H1 (cell line): Measurements from ENCODE around the gene SENP7. TPM values are rescaled to one million over a fixed set of nuclear protein-coding genes. Genes with fewer than 3 reads are reported as not detected.

Experiments used
- CTCF ChIA-PET: fragments of 300-600 bp; sonication (Branson Sonifier 250); formaldehyde crosslinking; loops from one replicate; lab custom pipeline; 2021; ENCODE audit not compliant: partially characterized antibody; lab: Charles Lee
- POLR2A ChIA-PET: fragments of 300-600 bp; sonication (Branson Sonifier 250); formaldehyde crosslinking; loops from one replicate; lab custom pipeline; 2021; ENCODE audit warnings: inconsistent platforms; ENCODE audit not compliant: partially characterized antibody; lab: Charles Lee
- DNase-seq, 2 experiments: peaks; one replicate each; pipeline versions ENCODE4 v3.0.0 to v3.0.0-alpha.2; 2010 to 2022; ENCODE audit warnings: low spot score in 2 of 2, low read depth in 1 of 2, mixed read lengths in 1 of 2
- FAIRE-seq: peaks from 2 replicates; lab custom pipeline; 2011; peaks lifted over from hg19 to GRCh38; lab: Jason Lieb, UNC
- H2AFZ ChIP-seq: 2 replicates; pipeline ENCODE4 v1.8.1; 2012; ENCODE audit warnings: low read length, inconsistent platforms
- H2AK5ac ChIP-seq: 2 replicates; pipeline ENCODE4 v1.6.1; 2013; ENCODE audit warnings: low read depth, low read length
- H2BK120ac ChIP-seq: replicated peaks from 2 replicates; pipeline ENCODE3; 2013; ENCODE audit warnings: low read depth, low read length, inconsistent platforms
- H2BK12ac ChIP-seq: 2 replicates; pipeline ENCODE4 v1.6.1; 2013; ENCODE audit warnings: low read depth, low read length
- H2BK15ac ChIP-seq: 2 replicates; pipeline ENCODE4 v1.6.1; 2013; ENCODE audit warnings: low read length
- H2BK20ac ChIP-seq: 2 replicates; pipeline ENCODE4 v1.6.1; 2013; ENCODE audit warnings: low read length
- H2BK5ac ChIP-seq: 2 replicates; pipeline ENCODE4 v1.6.1; 2013; ENCODE audit warnings: low read depth, low read length
- H3K14ac ChIP-seq: 2 replicates; pipeline ENCODE4 v1.6.1; 2013; ENCODE audit warnings: inconsistent platforms; ENCODE audit not compliant: insufficient read length
- H3K18ac ChIP-seq: 2 replicates; pipeline ENCODE4 v1.6.1; 2013; ENCODE audit warnings: low read length; ENCODE audit errors: extremely low read depth
- H3K23ac ChIP-seq: 2 replicates; pipeline ENCODE4 v1.6.1; 2013; ENCODE audit warnings: inconsistent platforms; ENCODE audit not compliant: insufficient read length
- H3K23me2 ChIP-seq: 2 replicates; pipeline ENCODE4 v1.6.1; 2013; ENCODE audit warnings: low read depth, low read length
- H3K27ac ChIP-seq: 2 replicates; pipeline ENCODE4 v1.6.1; 2011; ENCODE audit warnings: low read depth, low read length, inconsistent platforms
- H3K27me3 ChIP-seq, 4 experiments: replicated peaks in 1 of 4; 1 replicate in 1 of 4; 2 replicates in 3 of 4; pipeline versions ENCODE4 v1.6.1 to v1.8.1; 2011 to 2013; ENCODE audit warnings: low read length in 3 of 4, mild to moderate bottlenecking in 3 of 4, inconsistent platforms in 2 of 4, mixed read lengths in 2 of 4, moderate library complexity in 1 of 4; ENCODE audit not compliant: control insufficient read depth in 3 of 4, insufficient read depth in 3 of 4; ENCODE audit errors: extremely low read depth in 1 of 4
- H3K36me3 ChIP-seq, 4 experiments: 2 replicates each; pipeline versions ENCODE4 v1.6.1 to v1.8.1; 2011 to 2013; ENCODE audit warnings: mild to moderate bottlenecking in 4 of 4, low read length in 3 of 4, moderate library complexity in 2 of 4, control low read depth in 1 of 4, inconsistent platforms in 1 of 4; ENCODE audit not compliant: insufficient read depth in 4 of 4, control insufficient read depth in 2 of 4
- H3K4ac ChIP-seq: replicated peaks from 2 replicates; pipeline ENCODE3; 2013; ENCODE audit warnings: low read length, low read depth, mixed read lengths, inconsistent platforms; ENCODE audit not compliant: insufficient read length
- H3K4me1 ChIP-seq, 4 experiments: replicated peaks in 1 of 4; 1 replicate in 1 of 4; 2 replicates in 3 of 4; pipeline versions ENCODE4 v1.6.1 to v1.8.1; 2011 to 2013; ENCODE audit warnings: low read length in 3 of 4, inconsistent platforms in 2 of 4, mixed read lengths in 1 of 4; ENCODE audit not compliant: insufficient read depth in 4 of 4, control insufficient read depth in 3 of 4
- H3K4me2 ChIP-seq, 2 experiments: 2 replicates each; pipeline versions ENCODE4 v1.6.1 to v1.8.1; 2011 to 2013; ENCODE audit warnings: low read depth in 2 of 2, low read length in 2 of 2, control low read depth in 1 of 2, inconsistent platforms in 1 of 2, mild to moderate bottlenecking in 1 of 2; ENCODE audit not compliant: insufficient read depth in 1 of 2
- H3K4me3 ChIP-seq, 4 experiments: fragments of 200-600, 300-600 bp in 1 of 4; sonication (generic), shearing (Covaris generic), sonication (Bioruptor Twin) in 1 of 4; 2 replicates each; pipeline versions ENCODE4 v1.5.1 to v1.8.1; 2011 to 2016; ENCODE audit warnings: low read length in 4 of 4, low read depth in 3 of 4, control low read depth in 2 of 4, inconsistent platforms in 2 of 4, mild to moderate bottlenecking in 2 of 4, mixed read lengths in 1 of 4, moderate library complexity in 1 of 4; ENCODE audit not compliant: insufficient read depth in 2 of 4; ENCODE audit errors: extremely low read depth in 1 of 4
- H3K56ac ChIP-seq: replicated peaks from 2 replicates; pipeline ENCODE3; 2013; ENCODE audit warnings: low read depth, mild to moderate bottlenecking, mixed read lengths, low read length, inconsistent platforms; ENCODE audit not compliant: insufficient read length
- H3K79me1 ChIP-seq: 2 replicates; pipeline ENCODE4 v1.6.1; 2013; ENCODE audit warnings: low read depth, low read length, control low read depth
- H3K79me2 ChIP-seq, 2 experiments: 2 replicates each; pipeline versions ENCODE4 v1.6.1 to v1.8.1; 2012 to 2013; ENCODE audit warnings: low read length in 2 of 2, mild to moderate bottlenecking in 2 of 2, inconsistent platforms in 1 of 2; ENCODE audit not compliant: insufficient read depth in 2 of 2, control insufficient read depth in 1 of 2
- H3K9ac ChIP-seq, 4 experiments: replicated peaks in 1 of 4; 1 replicate in 1 of 4; 2 replicates in 3 of 4; pipeline versions ENCODE4 v1.6.1 to v1.8.1; 2011 to 2013; ENCODE audit warnings: low read depth in 3 of 4, low read length in 3 of 4, control low read depth in 2 of 4, mild to moderate bottlenecking in 2 of 4, moderate library complexity in 2 of 4, inconsistent platforms in 1 of 4; ENCODE audit errors: extremely low read depth in 1 of 4
- H3K9me3 ChIP-seq, 2 experiments: 2 replicates each; pipeline versions ENCODE4 v1.6.1 to v1.8.1; 2012 to 2013; ENCODE audit warnings: mild to moderate bottlenecking in 2 of 2, moderate library complexity in 2 of 2, control low read depth in 1 of 2, inconsistent platforms in 1 of 2, low read depth in 1 of 2, low read length in 1 of 2, mixed read lengths in 1 of 2; ENCODE audit not compliant: insufficient read depth in 2 of 2
- H4K20me1 ChIP-seq, 2 experiments: replicated peaks in 1 of 2; 2 replicates each; pipeline versions ENCODE3 to v1.8.1; 2011 to 2013; ENCODE audit warnings: inconsistent platforms in 2 of 2, low read length in 2 of 2, mild to moderate bottlenecking in 1 of 2; ENCODE audit not compliant: insufficient read depth in 2 of 2, control insufficient read depth in 1 of 2
- H4K5ac ChIP-seq: 2 replicates; pipeline ENCODE4 v1.6.1; 2013; ENCODE audit warnings: low read length, low read depth, mixed read lengths, inconsistent platforms; ENCODE audit not compliant: insufficient read length
- H4K8ac ChIP-seq: 2 replicates; pipeline ENCODE4 v1.8.0; 2013; ENCODE audit warnings: mild to moderate bottlenecking, moderate library complexity, low read length, inconsistent platforms; ENCODE audit not compliant: insufficient read depth; ENCODE audit errors: extremely low read depth
- H4K91ac ChIP-seq: replicated peaks from 2 replicates; pipeline ENCODE3; 2013; ENCODE audit warnings: low read length, mixed read lengths, inconsistent platforms; ENCODE audit not compliant: insufficient read length
- BCL11A ChIP-seq, 2 experiments: IDR thresholded peaks; one replicate each; pipeline ENCODE4 v1.6.1; 2011; ENCODE audit warnings: low read depth in 2 of 2, low read length in 2 of 2, mild to moderate bottlenecking in 2 of 2
- CHD1 ChIP-seq: IDR thresholded peaks from 2 replicates; pipeline ENCODE4 v1.6.1; 2012; ENCODE audit warnings: low read depth, low read length, improper control_type of control experiment
- KDM4A ChIP-seq: IDR thresholded peaks from one replicate; pipeline ENCODE4 v1.7.1; 2012; ENCODE audit warnings: low read depth, mild to moderate bottlenecking, moderate library complexity, low read length, inconsistent platforms; ENCODE audit not compliant: severe bottlenecking
- MAFK ChIP-seq: IDR thresholded peaks from 2 replicates; pipeline ENCODE4 v1.6.1; 2012; ENCODE audit warnings: low read depth, mild to moderate bottlenecking, improper control_type of control experiment, low read length
- MAX ChIP-seq: IDR thresholded peaks from 2 replicates; pipeline ENCODE4 v1.6.1; 2012; ENCODE audit warnings: inconsistent platforms
- RBBP5 ChIP-seq: IDR thresholded peaks from 2 replicates; pipeline ENCODE4 v1.7.1; 2012; ENCODE audit warnings: low read depth, mild to moderate bottlenecking, inconsistent platforms, low read length, moderate library complexity, borderline replicate concordance
- RNF2 ChIP-seq: fragments of 200-900, 300-1000 bp; sonication (generic); IDR thresholded peaks from 2 replicates; pipeline ENCODE4 v1.7.1; 2016; ENCODE audit warnings: borderline replicate concordance, low read depth, mild to moderate bottlenecking, antibody characterized with exemption, low read length; ENCODE audit not compliant: poor library complexity, severe bottlenecking; ENCODE audit errors: missing control alignments
- SAP30 ChIP-seq: fragments of 300-600 bp; sonication (generic); IDR thresholded peaks from 2 replicates; pipeline ENCODE4 v1.7.1; 2012; ENCODE audit warnings: low read length, moderate library complexity, mild to moderate bottlenecking, inconsistent platforms; ENCODE audit not compliant: insufficient read depth, insufficient replicate concordance
- SP2 ChIP-seq: IDR thresholded peaks from 2 replicates; pipeline ENCODE4 v1.6.1; 2012; ENCODE audit warnings: mild to moderate bottlenecking, low read length, inconsistent platforms
- SUZ12 ChIP-seq: fragments of 200-600 bp; sonication (generic); IDR thresholded peaks from 2 replicates; pipeline ENCODE4 v1.6.1; 2012; ENCODE audit warnings: mild to moderate bottlenecking, inconsistent platforms, low read length, moderate library complexity, mixed read lengths
- TAF1 ChIP-seq: IDR thresholded peaks from 2 replicates; pipeline ENCODE4 v1.6.1; 2011; ENCODE audit warnings: mild to moderate bottlenecking, low read depth, low read length
- TAF7 ChIP-seq: optimal IDR thresholded peaks from 2 replicates; pipeline ENCODE3; 2011; ENCODE audit warnings: low read depth, mild to moderate bottlenecking, inconsistent platforms, low read length, moderate library complexity, borderline replicate concordance
- TBP ChIP-seq: IDR thresholded peaks from 2 replicates; pipeline ENCODE4 v1.6.1; 2011; ENCODE audit warnings: low read depth, low read length, improper control_type of control experiment
- TCF12 ChIP-seq: IDR thresholded peaks from 2 replicates; pipeline ENCODE4 v1.6.1; 2011; ENCODE audit warnings: low read depth, mild to moderate bottlenecking, low read length
- TEAD4 ChIP-seq: IDR thresholded peaks from 2 replicates; pipeline ENCODE4 v1.6.1; 2012; ENCODE audit warnings: low read depth, low read length, inconsistent platforms, mixed read lengths
- YY1 ChIP-seq: IDR thresholded peaks from 2 replicates; pipeline ENCODE4 v1.6.1; 2011; ENCODE audit warnings: low read depth, mild to moderate bottlenecking, low read length
- polyA plus RNA-seq, 7 experiments: library from polyadenylated mRNA; depleted of rRNA in 3 of 7; stranded (reverse) in 5 of 7; unstranded in 2 of 7; fragments of >200 nt in 5 of 7; fragments of 200-250 nt in 2 of 7; gene quantifications; 1 replicate in 5 of 7; 2 replicates in 1 of 7; 4 replicates in 1 of 7; pipeline versions ENCODE4 v1.2.1 to v1.2.3, GENCODE V29; 2011 to 2013; ENCODE audit warnings: missing spikeins in 2 of 7, mixed read lengths in 2 of 7
- total RNA-seq: library from RNA; stranded (reverse); fragmentation: NEBNext Ultra II Directional; extraction: Animal tissue kit (Norgen Biotek cat#: 25700); gene quantifications from 2 replicates; pipeline ENCODE4 v1.2.1, GENCODE V29; 2021

The SENP7 gene
- total and polyA plus RNA-seq, 2 of the 8 experiments (the other 6 are each of a cell fraction or from before 2014, with no cell fraction given): 2.8 to 7.8 TPM

- FAIRE-seq: no peak
- CTCF ChIA-PET: no interaction called here
- no peaks in the 10 kb centered on the region for H3K9me3 ChIP-seq
- TF ChIP-seq SUZ12 (no peak), CHD1 (no peak), TCF12 (no peak), MAX (no peak), TBP (no peak), SAP30 (no peak), RBBP5 (no peak), TEAD4 (no peak), SP2 (no peak), KDM4A (no peak), TAF1 (no peak), RNF2 (no peak), YY1 (no peak), MAFK (no peak), BCL11A (IDR thresholded peaks at IDR 0.05; ENCODE audit: low read depth in 2 of 2, low read length in 2 of 2) (no peak), TAF7 (no peak)
Observed at GRCh38 chr3:101375586-101375985, 137.4 kb downstream of the SENP7 start.

More at GRCh38 chr3:101375586-101375985, 137.4 kb downstream of the SENP7 start:
- no peak overlapping the region for H2AK5ac ChIP-seq
- no peak overlapping the region for H3K27ac ChIP-seq
- no peak overlapping the region for H2AFZ ChIP-seq
- H3K56ac ChIP-seq: no peak overlapping the region
- no peak overlapping the region for H3K9ac ChIP-seq
- no peak overlapping the region for H2BK15ac ChIP-seq
- H3K36me3 ChIP-seq: no peaks in the 10 kb centered on the region
- no peaks in the 10 kb centered on the region for H3K79me2 ChIP-seq
- H3K4me1 ChIP-seq: peaks cover 0 to 3% (median 0%) of the 10 kb centered on the region in 4 experiments; a peak in 1 of 7 replicates
- H3K27me3 ChIP-seq: no peaks in the 10 kb centered on the region
- POLR2A ChIA-PET: no interaction called here
- H3K14ac ChIP-seq: no peak overlapping the region
- no peak overlapping the region for H4K8ac ChIP-seq
- no peak overlapping the region for H2BK12ac ChIP-seq
- no peak overlapping the region for H2BK120ac ChIP-seq
- no peak overlapping the region for H3K4ac ChIP-seq
- no peaks in the 10 kb centered on the region for H4K20me1 ChIP-seq
- no peak overlapping the region for H3K4me3 ChIP-seq
- no peaks in the 10 kb centered on the region for H3K23me2 ChIP-seq
- H4K91ac ChIP-seq: no peak overlapping the region
- no peaks in the 10 kb centered on the region for H3K79me1 ChIP-seq
- no peak overlapping the region for H2BK5ac ChIP-seq
- no peak overlapping the region for H4K5ac ChIP-seq
- H2BK20ac ChIP-seq: no peak overlapping the region
- no peak for DNase-seq
- no peak overlapping the region for H3K18ac ChIP-seq
- no peak overlapping the region for H3K23ac ChIP-seq
- no peak overlapping the region for H3K4me2 ChIP-seq
